Dedifferentiated amniotic fluid mesenchymal stem cell (primary cell): ENCODE measurements around the gene GALNT17.
"Not testable (repeated sequence)": the region's sequence is repeated elsewhere in the genome, so short reads cannot be mapped to it uniquely, and the experiment has no call there.

Experiments used
- DNase-seq: peaks from one replicate; pipeline ENCODE4 v3.0.0-alpha.2; 2016; ENCODE audit errors: extremely low spot score

GALNT17 gene

GRCh38 chr7:71560354-71560995, 428.5 kb downstream of the GALNT17 start:
- DNase-seq, result no peak

GRCh38 chr7:71563276-71563675, 431.3 kb downstream of the GALNT17 start:
- no peak for DNase-seq

- DNase-seq, result no peak
Observed at GRCh38 chr7:71566376-71566775, 434.4 kb downstream of the GALNT17 start.

- no peak for DNase-seq
Observed at GRCh38 chr7:71566991-71567390, 435.0 kb downstream of the GALNT17 start.

- no peak for DNase-seq
Observed at GRCh38 chr7:71574153-71574860, 442.4 kb downstream of the GALNT17 start.

- no peak for DNase-seq
Observed at GRCh38 chr7:71580027-71580426, 448.1 kb downstream of the GALNT17 start.

GRCh38 chr7:71584256-71584655, 452.3 kb downstream of the GALNT17 start:
- no peak for DNase-seq

GRCh38 chr7:71591876-71592275, 459.9 kb downstream of the GALNT17 start:
- DNase-seq, result no peak

- not testable (repeated sequence) for DNase-seq
Observed at GRCh38 chr7:71592388-71592787, 460.4 kb downstream of the GALNT17 start.

GRCh38 chr7:71594736-71595135, 462.8 kb downstream of the GALNT17 start:
- no peak for DNase-seq

- DNase-seq, result no peak
Observed at GRCh38 chr7:71595176-71595575, 463.2 kb downstream of the GALNT17 start.

- DNase-seq, result no peak
Observed at GRCh38 chr7:71598553-71598952, 466.6 kb downstream of the GALNT17 start.

GRCh38 chr7:71601851-71602250, 469.9 kb downstream of the GALNT17 start:
- no peak for DNase-seq

- DNase-seq, result no peak
Observed at GRCh38 chr7:71604818-71605414, 473.0 kb downstream of the GALNT17 start.

- DNase-seq, result no peak
Observed at GRCh38 chr7:71611986-71612385, 480.0 kb downstream of the GALNT17 start.

- no peak for DNase-seq
Observed at GRCh38 chr7:71612911-71613310, 481.0 kb downstream of the GALNT17 start.

GRCh38 chr7:71613313-71613712, 481.4 kb downstream of the GALNT17 start:
- DNase-seq, result no peak

GRCh38 chr7:71615017-71615416, 483.1 kb downstream of the GALNT17 start:
- DNase-seq, result no peak

GRCh38 chr7:71616217-71616616, 484.3 kb downstream of the GALNT17 start:
- no peak for DNase-seq

GRCh38 chr7:71618278-71618677, 486.3 kb downstream of the GALNT17 start:
- peak; percentile 33 for DNase-seq

- no peak for DNase-seq
Observed at GRCh38 chr7:71625545-71625944, 493.6 kb downstream of the GALNT17 start.

GRCh38 chr7:71626206-71626605, 494.3 kb downstream of the GALNT17 start:
- DNase-seq, result no peak

- DNase-seq, result no peak
Observed at GRCh38 chr7:71627651-71628050, 495.7 kb downstream of the GALNT17 start.
